Astrocyte (in vitro differentiated cells and primary cell): ENCODE data around the gene ARHGEF37. TPM values are rescaled to one million over a fixed set of nuclear protein-coding genes. Genes with fewer than 3 reads are reported as not detected.
A peak's percentile ranks its signal among the peaks of the same experiment; 100 is the strongest.

Source experiments
- DNase-seq: peaks from one replicate; pipeline ENCODE4 v3.0.0-alpha.2; 2010; ENCODE audit warnings: low read depth
- FAIRE-seq: peaks from 2 replicates; lab custom pipeline; 2011; peaks lifted over from hg19 to GRCh38; lab: Jason Lieb, UNC
- H2AFZ ChIP-seq: 2 replicates; pipeline ENCODE4 v1.6.0; 2012; ENCODE audit warnings: low read depth, low read length, inconsistent platforms
- H3K27ac ChIP-seq: 2 replicates; pipeline ENCODE4 v1.5.1; 2011; ENCODE audit warnings: low read depth, low read length, inconsistent platforms
- H3K27me3 ChIP-seq: 2 replicates; pipeline ENCODE4 v1.6.0; 2011; ENCODE audit warnings: low read length, inconsistent platforms; ENCODE audit not compliant: insufficient read depth
- H3K36me3 ChIP-seq: 2 replicates; pipeline ENCODE4 v1.5.1; 2011; ENCODE audit warnings: low read length, inconsistent platforms; ENCODE audit not compliant: insufficient read depth
- H3K4me1 ChIP-seq: 2 replicates; pipeline ENCODE4 v1.5.1; 2011; ENCODE audit warnings: low read length, inconsistent platforms; ENCODE audit not compliant: insufficient read depth
- H3K4me2 ChIP-seq: 2 replicates; pipeline ENCODE4 v1.6.0; 2012; ENCODE audit warnings: low read length, inconsistent platforms
- H3K4me3 ChIP-seq: 2 replicates; pipeline ENCODE4 v1.5.1; 2011; ENCODE audit warnings: low read depth, mild to moderate bottlenecking, low read length, inconsistent platforms; ENCODE audit not compliant: insufficient read depth
- H3K79me2 ChIP-seq: 2 replicates; pipeline ENCODE4 v1.6.0; 2012; ENCODE audit warnings: mild to moderate bottlenecking, low read length, inconsistent platforms; ENCODE audit not compliant: insufficient read depth
- H3K9ac ChIP-seq: 2 replicates; pipeline ENCODE4 v1.6.0; 2012; ENCODE audit warnings: mild to moderate bottlenecking, low read length, inconsistent platforms
- H3K9me3 ChIP-seq: 2 replicates; pipeline ENCODE4 v1.5.1; 2012; ENCODE audit warnings: low read depth, mild to moderate bottlenecking, low read length, inconsistent platforms; ENCODE audit not compliant: insufficient read depth
- H4K20me1 ChIP-seq: 2 replicates; pipeline ENCODE4 v1.6.0; 2012; ENCODE audit warnings: low read length, inconsistent platforms; ENCODE audit not compliant: insufficient read depth
- H3K27ac Mint-ChIP-seq: one replicate; pipeline ENCODE4 v1.8.0; 2021; ENCODE audit warnings: mild to moderate bottlenecking, mixed read lengths; ENCODE audit not compliant: unreplicated experiment
- H3K27me3 Mint-ChIP-seq: one replicate; pipeline ENCODE4 v1.8.0; 2021; ENCODE audit warnings: low read depth, mixed read lengths; ENCODE audit not compliant: unreplicated experiment
- H3K36me3 Mint-ChIP-seq: one replicate; pipeline ENCODE4 v1.8.0; 2021; ENCODE audit warnings: low read depth, mixed read lengths; ENCODE audit not compliant: unreplicated experiment
- H3K4me1 Mint-ChIP-seq: one replicate; pipeline ENCODE4 v1.8.0; 2021; ENCODE audit warnings: low read depth, mixed read lengths; ENCODE audit not compliant: unreplicated experiment
- H3K4me3 Mint-ChIP-seq: one replicate; pipeline ENCODE4 v1.8.0; 2021; ENCODE audit warnings: mild to moderate bottlenecking, moderate library complexity, mixed read lengths; ENCODE audit not compliant: unreplicated experiment
- H3K9me3 Mint-ChIP-seq: one replicate; pipeline ENCODE4 v1.8.0; 2021; ENCODE audit warnings: mild to moderate bottlenecking, mixed read lengths; ENCODE audit not compliant: unreplicated experiment
- EZH2 ChIP-seq: IDR thresholded peaks from 2 replicates; pipeline ENCODE4 v1.6.1; 2012; ENCODE audit warnings: mild to moderate bottlenecking, low read length, inconsistent platforms; ENCODE audit not compliant: insufficient read depth
- total RNA-seq: library from RNA; stranded (reverse); gene quantifications from 2 replicates; pipeline ENCODE4 v1.2.1, GENCODE V29; 2021
- TF ChIP-seq, protein P1 (sequence below): IDR thresholded peaks from 2 replicates; pipeline ENCODE4 v1.5.1; 2011; ENCODE audit warnings: low read depth, mild to moderate bottlenecking, inconsistent platforms, low read length, moderate library complexity; ENCODE audit not compliant: insufficient read depth

Gene ARHGEF37
- total RNA-seq, 1 donor from 2014 or later: 2.3 TPM

DNA sequence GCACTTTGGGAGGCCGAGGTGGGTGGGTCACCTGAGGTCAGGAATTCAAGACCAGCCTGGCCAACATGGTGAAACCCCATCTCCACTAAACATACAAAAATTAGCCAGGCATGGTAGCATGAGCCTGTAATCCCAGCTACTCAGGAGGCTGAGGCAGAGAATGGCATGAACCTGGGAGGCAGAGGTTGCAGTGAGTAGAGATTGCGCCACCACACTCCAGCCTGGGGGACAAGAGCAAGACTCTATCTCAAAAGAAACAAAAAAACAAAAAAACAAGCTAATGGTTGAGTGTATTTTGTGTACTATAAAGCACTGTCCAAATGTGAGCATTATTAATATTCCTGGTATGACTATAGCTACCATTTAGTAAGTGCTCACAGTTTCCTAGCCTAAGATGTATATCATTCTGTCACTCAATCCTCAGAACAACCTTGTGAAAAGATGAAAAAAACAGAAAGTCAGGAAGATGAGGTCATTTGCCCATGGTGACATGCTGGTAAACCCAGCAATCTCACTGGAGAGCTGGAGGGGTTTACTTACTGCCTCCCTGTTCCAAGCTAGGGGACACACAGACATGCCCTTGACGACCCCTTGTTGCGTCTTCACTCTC, 27.7 kb downstream of the ARHGEF37 start:
- FAIRE-seq: no peak
- H3K9me3 ChIP-seq: no peaks in the 10 kb centered on the region

DNA sequence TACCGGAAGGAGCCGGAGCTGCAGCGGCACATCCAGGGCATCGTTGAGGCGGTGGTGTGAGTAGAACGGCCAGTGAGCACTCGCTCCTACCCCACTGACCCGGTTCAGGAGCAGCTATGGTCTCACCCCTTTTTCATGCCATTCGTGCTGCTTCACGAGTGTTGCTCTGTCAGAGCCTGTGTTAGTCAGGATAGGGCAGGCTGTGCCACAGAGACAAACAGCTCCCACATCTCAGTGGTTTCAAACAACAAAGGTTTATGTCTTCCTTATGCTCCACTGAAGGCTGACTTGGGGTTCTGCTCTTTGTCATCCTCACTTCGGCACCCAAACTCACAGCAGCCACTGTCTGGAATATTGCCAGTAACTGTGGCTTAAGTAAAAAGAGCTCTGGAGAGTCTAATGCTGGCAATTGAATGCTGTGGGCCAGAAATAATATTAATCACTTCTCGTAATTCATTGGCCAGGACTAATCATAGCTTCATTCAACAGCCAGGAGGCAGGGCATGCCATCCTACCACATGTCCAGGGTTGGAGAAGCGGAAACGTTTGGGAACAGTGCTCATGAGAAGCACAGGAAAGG, 28.4 kb downstream of the ARHGEF37 start:
- Mint-ChIP-seq H3K27ac (no peak overlapping the region), H3K4me3 (no peak overlapping the region), H3K4me1 (peaks cover 14% of the 10 kb centered on the region), H3K9me3 (peaks cover 9% of the 10 kb centered on the region), H3K27me3 (no peaks in the 10 kb centered on the region), H3K36me3 (peaks cover 8% of the 10 kb centered on the region)
- Histone ChIP-seq H2AFZ (no peak overlapping the region), H3K9me3 (no peaks in the 10 kb centered on the region), H4K20me1 (no peaks in the 10 kb centered on the region), H3K79me2 (no peaks in the 10 kb centered on the region), H3K4me2 (no peak overlapping the region), H3K36me3 (no peaks in the 10 kb centered on the region), H3K4me1 (peaks cover 11% of the 10 kb centered on the region), H3K9ac (no peak overlapping the region), H3K27me3 (no peaks in the 10 kb centered on the region), H3K27ac (no peak overlapping the region), H3K4me3 (no peak overlapping the region)
- FAIRE-seq (no peak), DNase-seq (no peak)
- TF ChIP-seq EZH2: no peak
- TF ChIP-seq, protein P1, sequence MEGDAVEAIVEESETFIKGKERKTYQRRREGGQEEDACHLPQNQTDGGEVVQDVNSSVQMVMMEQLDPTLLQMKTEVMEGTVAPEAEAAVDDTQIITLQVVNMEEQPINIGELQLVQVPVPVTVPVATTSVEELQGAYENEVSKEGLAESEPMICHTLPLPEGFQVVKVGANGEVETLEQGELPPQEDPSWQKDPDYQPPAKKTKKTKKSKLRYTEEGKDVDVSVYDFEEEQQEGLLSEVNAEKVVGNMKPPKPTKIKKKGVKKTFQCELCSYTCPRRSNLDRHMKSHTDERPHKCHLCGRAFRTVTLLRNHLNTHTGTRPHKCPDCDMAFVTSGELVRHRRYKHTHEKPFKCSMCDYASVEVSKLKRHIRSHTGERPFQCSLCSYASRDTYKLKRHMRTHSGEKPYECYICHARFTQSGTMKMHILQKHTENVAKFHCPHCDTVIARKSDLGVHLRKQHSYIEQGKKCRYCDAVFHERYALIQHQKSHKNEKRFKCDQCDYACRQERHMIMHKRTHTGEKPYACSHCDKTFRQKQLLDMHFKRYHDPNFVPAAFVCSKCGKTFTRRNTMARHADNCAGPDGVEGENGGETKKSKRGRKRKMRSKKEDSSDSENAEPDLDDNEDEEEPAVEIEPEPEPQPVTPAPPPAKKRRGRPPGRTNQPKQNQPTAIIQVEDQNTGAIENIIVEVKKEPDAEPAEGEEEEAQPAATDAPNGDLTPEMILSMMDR: no peak

More for the DNA sequence above, 27.7 kb downstream of the ARHGEF37 start:
- Histone ChIP-seq H3K4me1 (peaks cover 11% of the 10 kb centered on the region), H3K79me2 (no peaks in the 10 kb centered on the region), H3K27me3 (no peaks in the 10 kb centered on the region), H3K4me3 (no peak overlapping the region), H2AFZ (no peak overlapping the region), H3K4me2 (no peak overlapping the region), H3K27ac (no peak overlapping the region), H3K9ac (no peak overlapping the region), H4K20me1 (no peaks in the 10 kb centered on the region), H3K36me3 (no peaks in the 10 kb centered on the region)
- Mint-ChIP-seq H3K27me3 (no peaks in the 10 kb centered on the region), H3K27ac (no peak overlapping the region), H3K4me3 (no peak overlapping the region), H3K36me3 (peaks cover 8% of the 10 kb centered on the region), H3K4me1 (peaks cover 14% of the 10 kb centered on the region), H3K9me3 (peaks cover 9% of the 10 kb centered on the region)
- TF ChIP-seq, protein P1: no peak
- TF ChIP-seq EZH2: no peak
- no peak for DNase-seq

DNA sequence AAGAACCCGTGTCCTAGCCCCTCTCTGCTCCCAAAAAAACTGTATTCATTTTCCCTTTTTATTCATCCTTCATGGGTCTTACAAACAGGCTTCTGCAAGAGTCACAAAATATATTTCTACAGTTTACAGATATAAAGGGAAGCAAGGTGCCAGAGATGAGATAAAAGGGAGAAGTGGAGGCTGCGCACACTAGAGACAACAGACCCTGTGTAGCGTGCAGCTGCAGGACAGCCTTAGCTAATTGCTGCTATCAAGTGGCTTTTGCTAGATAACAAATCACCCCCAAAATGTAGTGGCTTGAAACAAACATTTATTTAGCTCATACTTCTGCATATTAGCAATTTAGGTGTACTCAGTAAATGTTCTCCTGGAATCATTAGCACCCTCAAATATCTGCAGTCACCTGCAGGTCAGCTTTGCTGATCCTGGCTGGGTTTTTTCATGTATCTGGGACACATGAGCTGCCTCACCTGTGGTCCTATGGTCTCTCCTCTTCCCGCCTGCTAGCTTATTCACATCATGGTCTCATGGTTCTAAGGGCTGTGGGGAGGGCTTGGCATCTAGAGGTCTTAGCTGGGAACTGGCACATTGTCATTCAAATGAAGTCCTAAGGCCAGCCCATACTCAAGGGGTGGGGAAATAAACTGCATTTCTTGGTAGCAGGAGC, 29.4 kb downstream of the ARHGEF37 start:
- Histone ChIP-seq H2AFZ (peak overlapping the region; percentile 57), H4K20me1 (no peaks in the 10 kb centered on the region), H3K27ac (no peak overlapping the region), H3K27me3 (no peaks in the 10 kb centered on the region), H3K4me3 (no peak overlapping the region), H3K9me3 (no peaks in the 10 kb centered on the region), H3K36me3 (no peaks in the 10 kb centered on the region), H3K9ac (no peak overlapping the region), H3K4me2 (peak overlapping the region; percentile 6), H3K4me1 (peaks cover 9% of the 10 kb centered on the region), H3K79me2 (no peaks in the 10 kb centered on the region)
- peaks cover 9% of the 10 kb centered on the region for H3K9me3 Mint-ChIP-seq
- peaks cover 8% of the 10 kb centered on the region for H3K36me3 Mint-ChIP-seq
- TF ChIP-seq, protein P1: no peak
- TF ChIP-seq EZH2: no peak
- peaks cover 14% of the 10 kb centered on the region for H3K4me1 Mint-ChIP-seq
- no peak overlapping the region for H3K4me3 Mint-ChIP-seq
- no peaks in the 10 kb centered on the region for H3K27me3 Mint-ChIP-seq
- no peak for FAIRE-seq
- H3K27ac Mint-ChIP-seq: no peak overlapping the region
- no peak for DNase-seq
